ENCODE results near the gene LBX2. TPM values are rescaled to one million over a fixed set of nuclear protein-coding genes. Genes with fewer than 3 reads are reported as not detected.

The LBX2 gene
- total and polyA plus RNA-seq, 9 of the 15 experiments (the other 6 are each of a cell fraction or from before 2014, with no cell fraction given), result 0.39 to 6.2 (median 1.8) TPM; not detected in 1

DNA sequence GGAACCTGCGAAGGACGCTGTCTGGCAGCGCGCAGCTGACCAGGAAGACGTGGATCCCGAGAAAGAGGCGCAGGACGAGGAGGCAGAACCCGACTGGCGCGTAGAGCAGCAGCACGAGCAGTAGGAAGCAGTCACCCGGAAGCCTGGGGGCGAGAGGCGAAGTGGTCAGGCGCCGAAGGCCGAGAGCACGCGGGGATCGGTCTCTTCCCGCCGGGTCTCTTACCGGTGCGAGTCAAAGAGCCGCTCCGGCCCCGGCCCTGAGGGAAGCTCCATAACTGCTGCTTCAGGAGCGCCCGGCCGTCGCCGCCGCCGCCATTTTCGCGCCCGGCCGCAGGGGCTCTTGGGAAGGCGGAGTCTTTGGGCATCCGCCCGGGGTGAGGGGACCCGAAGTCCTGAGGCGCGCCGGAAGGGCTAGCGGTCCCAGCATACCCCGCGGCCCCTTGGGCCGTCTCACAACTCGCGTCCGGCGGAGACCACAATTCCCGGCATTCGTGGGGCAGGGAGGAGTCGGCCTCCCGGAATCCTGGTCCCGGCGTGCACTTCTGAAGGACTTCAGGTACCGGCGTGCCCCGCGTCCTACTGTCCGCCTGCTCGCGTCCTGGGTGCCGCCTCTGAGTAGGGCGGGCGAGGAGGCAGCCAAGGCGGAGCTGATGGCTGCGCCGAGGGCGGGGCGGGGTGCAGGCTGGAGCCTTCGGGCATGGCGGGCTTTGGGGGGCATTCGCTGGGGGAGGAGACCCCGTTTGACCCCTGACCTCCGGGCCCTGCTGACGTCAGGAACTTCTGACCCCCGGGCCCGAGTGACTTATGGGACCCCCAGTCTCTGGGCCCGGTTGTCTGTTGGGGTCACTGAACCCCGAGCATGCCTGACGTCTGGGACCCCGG is 30.2 kb upstream of the LBX2 start, which contains the start of the genes AUP1 and HTRA2 (continued):
- TF ChIP-seq, protein P1, sequence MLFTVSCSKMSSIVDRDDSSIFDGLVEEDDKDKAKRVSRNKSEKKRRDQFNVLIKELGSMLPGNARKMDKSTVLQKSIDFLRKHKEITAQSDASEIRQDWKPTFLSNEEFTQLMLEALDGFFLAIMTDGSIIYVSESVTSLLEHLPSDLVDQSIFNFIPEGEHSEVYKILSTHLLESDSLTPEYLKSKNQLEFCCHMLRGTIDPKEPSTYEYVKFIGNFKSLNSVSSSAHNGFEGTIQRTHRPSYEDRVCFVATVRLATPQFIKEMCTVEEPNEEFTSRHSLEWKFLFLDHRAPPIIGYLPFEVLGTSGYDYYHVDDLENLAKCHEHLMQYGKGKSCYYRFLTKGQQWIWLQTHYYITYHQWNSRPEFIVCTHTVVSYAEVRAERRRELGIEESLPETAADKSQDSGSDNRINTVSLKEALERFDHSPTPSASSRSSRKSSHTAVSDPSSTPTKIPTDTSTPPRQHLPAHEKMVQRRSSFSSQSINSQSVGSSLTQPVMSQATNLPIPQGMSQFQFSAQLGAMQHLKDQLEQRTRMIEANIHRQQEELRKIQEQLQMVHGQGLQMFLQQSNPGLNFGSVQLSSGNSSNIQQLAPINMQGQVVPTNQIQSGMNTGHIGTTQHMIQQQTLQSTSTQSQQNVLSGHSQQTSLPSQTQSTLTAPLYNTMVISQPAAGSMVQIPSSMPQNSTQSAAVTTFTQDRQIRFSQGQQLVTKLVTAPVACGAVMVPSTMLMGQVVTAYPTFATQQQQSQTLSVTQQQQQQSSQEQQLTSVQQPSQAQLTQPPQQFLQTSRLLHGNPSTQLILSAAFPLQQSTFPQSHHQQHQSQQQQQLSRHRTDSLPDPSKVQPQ (CRISPR knock-in tag; IDR thresholded peaks at IDR 0.05; ENCODE audit: borderline replicate concordance), result no peak
- TF ChIP-seq ZNF408 (CRISPR knock-in tag; IDR thresholded peaks at IDR 0.05; ENCODE audit: low read depth), result no peak
- no peak for TF ChIP-seq BCOR (IDR thresholded peaks at IDR 0.05)
- TF ChIP-seq FOXA1 (IDR thresholded peaks at IDR 0.05; ENCODE audit: borderline replicate concordance), result no peak
- TF ChIP-seq ZBED1 (IDR thresholded peaks at IDR 0.05), result no peak
- TF ChIP-seq STAG1 (CRISPR knock-in tag; IDR thresholded peaks at IDR 0.05; ENCODE audit: borderline replicate concordance), result no peak
- TF ChIP-seq CBX3 (IDR thresholded peaks at IDR 0.05; ENCODE audit: borderline replicate concordance in 1 of 2, low read length in 2 of 2), result no peak; a peak in 1 of 3 replicates
- TF ChIP-seq RB1 (IDR thresholded peaks at IDR 0.05; ENCODE audit: low read depth), result peak; percentile 87
- TF ChIP-seq THRB (CRISPR knock-in tag; conservative IDR thresholded peaks at IDR 0.05), result no peak
- TF ChIP-seq U2AF1 (optimal IDR thresholded peaks at IDR 0.05; ENCODE audit: low read depth, low read length), result no peak
- no peak for TF ChIP-seq ZNF239 (CRISPR knock-in tag; IDR thresholded peaks at IDR 0.05)
- no peak; the same call in 1 of the 2 replicates for TF ChIP-seq SOX6 (IDR thresholded peaks at IDR 0.05)
- no peak for TF ChIP-seq ZNF354B (CRISPR knock-in tag; IDR thresholded peaks at IDR 0.05)
- TF ChIP-seq, protein P2, sequence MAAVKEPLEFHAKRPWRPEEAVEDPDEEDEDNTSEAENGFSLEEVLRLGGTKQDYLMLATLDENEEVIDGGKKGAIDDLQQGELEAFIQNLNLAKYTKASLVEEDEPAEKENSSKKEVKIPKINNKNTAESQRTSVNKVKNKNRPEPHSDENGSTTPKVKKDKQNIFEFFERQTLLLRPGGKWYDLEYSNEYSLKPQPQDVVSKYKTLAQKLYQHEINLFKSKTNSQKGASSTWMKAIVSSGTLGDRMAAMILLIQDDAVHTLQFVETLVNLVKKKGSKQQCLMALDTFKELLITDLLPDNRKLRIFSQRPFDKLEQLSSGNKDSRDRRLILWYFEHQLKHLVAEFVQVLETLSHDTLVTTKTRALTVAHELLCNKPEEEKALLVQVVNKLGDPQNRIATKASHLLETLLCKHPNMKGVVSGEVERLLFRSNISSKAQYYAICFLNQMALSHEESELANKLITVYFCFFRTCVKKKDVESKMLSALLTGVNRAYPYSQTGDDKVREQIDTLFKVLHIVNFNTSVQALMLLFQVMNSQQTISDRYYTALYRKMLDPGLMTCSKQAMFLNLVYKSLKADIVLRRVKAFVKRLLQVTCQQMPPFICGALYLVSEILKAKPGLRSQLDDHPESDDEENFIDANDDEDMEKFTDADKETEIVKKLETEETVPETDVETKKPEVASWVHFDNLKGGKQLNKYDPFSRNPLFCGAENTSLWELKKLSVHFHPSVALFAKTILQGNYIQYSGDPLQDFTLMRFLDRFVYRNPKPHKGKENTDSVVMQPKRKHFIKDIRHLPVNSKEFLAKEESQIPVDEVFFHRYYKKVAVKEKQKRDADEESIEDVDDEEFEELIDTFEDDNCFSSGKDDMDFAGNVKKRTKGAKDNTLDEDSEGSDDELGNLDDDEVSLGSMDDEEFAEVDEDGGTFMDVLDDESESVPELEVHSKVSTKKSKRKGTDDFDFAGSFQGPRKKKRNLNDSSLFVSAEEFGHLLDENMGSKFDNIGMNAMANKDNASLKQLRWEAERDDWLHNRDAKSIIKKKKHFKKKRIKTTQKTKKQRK (IDR thresholded peaks at IDR 0.05; ENCODE audit: borderline replicate concordance, low read depth, low read length), result no peak
- peak in 1 of 2 experiments; percentile 59; a peak in 1 of 4 replicates for TF ChIP-seq SRF (CRISPR knock-in tag; IDR thresholded peaks at IDR 0.05)
- TF ChIP-seq, protein P3, sequence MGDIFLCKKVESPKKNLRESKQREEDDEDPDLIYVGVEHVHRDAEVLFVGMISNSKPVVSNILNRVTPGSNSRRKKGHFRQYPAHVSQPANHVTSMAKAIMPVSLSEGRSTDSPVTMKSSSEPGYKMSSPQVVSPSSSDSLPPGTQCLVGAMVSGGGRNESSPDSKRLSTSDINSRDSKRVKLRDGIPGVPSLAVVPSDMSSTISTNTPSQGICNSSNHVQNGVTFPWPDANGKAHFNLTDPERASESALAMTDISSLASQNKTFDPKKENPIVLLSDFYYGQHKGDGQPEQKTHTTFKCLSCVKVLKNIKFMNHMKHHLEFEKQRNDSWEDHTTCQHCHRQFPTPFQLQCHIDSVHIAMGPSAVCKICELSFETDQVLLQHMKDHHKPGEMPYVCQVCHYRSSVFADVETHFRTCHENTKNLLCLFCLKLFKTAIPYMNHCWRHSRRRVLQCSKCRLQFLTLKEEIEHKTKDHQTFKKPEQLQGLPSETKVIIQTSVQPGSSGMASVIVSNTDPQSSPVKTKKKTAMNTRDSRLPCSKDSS (IDR thresholded peaks at IDR 0.05; ENCODE audit: low read depth, partially characterized antibody), result no peak
- TF ChIP-seq ARNT (IDR thresholded peaks at IDR 0.05), result no peak; a peak in 1 of 4 replicates

Measured in K562 (cell line).